ENCODE data around the gene FBXO22.
"Not testable (repeated sequence)": the region's sequence is repeated elsewhere in the genome, so short reads cannot be mapped to it uniquely, and the experiment has no call there.

FBXO22 gene

DNA sequence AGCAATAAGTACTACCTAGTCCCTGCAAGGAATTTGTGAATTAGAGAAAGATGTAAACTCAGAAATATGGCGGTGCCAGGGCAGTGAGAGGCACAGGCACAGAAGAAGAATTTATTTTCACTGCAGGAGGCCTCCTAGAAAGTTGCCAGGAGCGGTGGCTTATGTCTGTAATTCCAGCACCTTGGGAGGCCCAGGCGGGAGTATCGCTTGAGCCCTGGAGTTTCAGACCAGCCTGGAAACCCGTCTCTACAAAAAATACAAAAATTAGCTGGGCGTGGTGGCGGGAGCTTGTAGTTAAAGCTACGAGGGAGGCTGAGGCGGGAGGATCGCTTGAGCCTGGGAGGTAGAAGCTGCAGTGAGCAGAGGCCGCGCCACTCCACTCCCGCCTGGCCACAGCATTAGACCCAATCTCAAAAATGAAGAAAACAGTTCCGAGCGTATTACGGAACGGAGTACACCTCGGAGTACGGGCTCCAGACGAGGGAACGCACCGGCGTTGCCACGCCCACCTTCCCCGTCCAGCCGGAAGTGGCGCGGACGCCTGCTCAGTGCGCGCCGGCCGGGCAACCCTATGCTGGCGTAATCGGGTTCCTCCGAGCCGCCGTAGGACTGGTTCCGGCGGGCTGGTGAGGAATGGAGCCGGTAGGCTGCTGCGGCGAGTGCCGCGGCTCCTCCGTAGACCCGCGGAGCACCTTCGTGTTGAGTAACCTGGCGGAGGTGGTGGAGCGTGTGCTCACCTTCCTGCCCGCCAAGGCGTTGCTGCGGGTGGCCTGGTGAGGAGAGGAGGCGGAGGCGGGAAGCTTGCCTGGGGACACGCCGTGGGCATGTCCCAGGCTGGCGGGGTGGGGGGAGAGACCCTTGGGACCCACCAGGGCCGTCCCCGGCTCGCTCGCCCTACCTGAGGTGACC is at the start of gene FBXO22:
FBXO22 (plus strand) TSS at position 548 of the 909 bp plus-strand sequence; CDS start at position 634, 86 bp downstream.
- H3K4me1 ChIP-seq (ENCODE audit: control insufficient read depth, low read depth, low read length), result peaks cover 26% of the 10 kb centered on the region
- H3K4me3 ChIP-seq (ENCODE audit: low read length), result peak within 1 kb of the TSS; percentile 85
- peaks cover 22% of the 10 kb centered on the region for H3K36me3 ChIP-seq (ENCODE audit: control insufficient read depth, low read depth, low read length)
- peak within 1 kb of the TSS; percentile 88 for H3K9ac ChIP-seq (ENCODE audit: low read length)
- no peaks in the 10 kb centered on the region for H3K27me3 ChIP-seq (ENCODE audit: control insufficient read depth, insufficient read depth, low read length)
- H3K9me3 ChIP-seq (ENCODE audit: control insufficient read depth, low read depth, low read length), result no peaks in the 10 kb centered on the region
- peak within 1 kb of the TSS; percentile 74 for H3K27ac ChIP-seq (ENCODE audit: low read length)

DNA sequence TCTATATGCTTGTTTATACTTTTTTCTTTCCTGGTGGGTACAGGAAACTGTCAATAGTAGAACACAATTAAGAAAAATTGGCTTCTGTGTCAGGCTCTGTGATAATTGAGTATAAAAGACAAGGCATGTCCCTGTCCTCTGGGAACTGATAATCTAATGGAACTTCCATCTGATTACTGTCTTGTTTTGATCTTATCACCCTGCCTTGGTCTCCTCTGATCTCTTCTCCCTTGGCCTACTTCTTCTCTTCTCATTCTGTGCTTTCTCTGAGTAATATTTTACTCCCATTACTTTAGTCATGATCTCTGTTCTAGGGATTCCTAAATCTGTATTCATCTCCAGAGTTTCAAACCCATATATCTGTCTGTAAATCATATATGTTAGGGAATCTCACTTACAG is 45.8 kb upstream of the FBXO22 start:
- Histone ChIP-seq H3K9ac (ENCODE audit: low read length) (no peak overlapping the region), H3K36me3 (ENCODE audit: control insufficient read depth, low read depth, low read length) (peaks cover 28% of the 10 kb centered on the region), H3K9me3 (ENCODE audit: control insufficient read depth, low read depth, low read length) (no peaks in the 10 kb centered on the region), H3K4me1 (ENCODE audit: control insufficient read depth, low read depth, low read length) (peaks cover 3% of the 10 kb centered on the region), H3K4me3 (ENCODE audit: low read length) (no peak overlapping the region), H3K27ac (ENCODE audit: low read length) (no peak overlapping the region), H3K27me3 (ENCODE audit: control insufficient read depth, insufficient read depth, low read length) (no peaks in the 10 kb centered on the region)

DNA sequence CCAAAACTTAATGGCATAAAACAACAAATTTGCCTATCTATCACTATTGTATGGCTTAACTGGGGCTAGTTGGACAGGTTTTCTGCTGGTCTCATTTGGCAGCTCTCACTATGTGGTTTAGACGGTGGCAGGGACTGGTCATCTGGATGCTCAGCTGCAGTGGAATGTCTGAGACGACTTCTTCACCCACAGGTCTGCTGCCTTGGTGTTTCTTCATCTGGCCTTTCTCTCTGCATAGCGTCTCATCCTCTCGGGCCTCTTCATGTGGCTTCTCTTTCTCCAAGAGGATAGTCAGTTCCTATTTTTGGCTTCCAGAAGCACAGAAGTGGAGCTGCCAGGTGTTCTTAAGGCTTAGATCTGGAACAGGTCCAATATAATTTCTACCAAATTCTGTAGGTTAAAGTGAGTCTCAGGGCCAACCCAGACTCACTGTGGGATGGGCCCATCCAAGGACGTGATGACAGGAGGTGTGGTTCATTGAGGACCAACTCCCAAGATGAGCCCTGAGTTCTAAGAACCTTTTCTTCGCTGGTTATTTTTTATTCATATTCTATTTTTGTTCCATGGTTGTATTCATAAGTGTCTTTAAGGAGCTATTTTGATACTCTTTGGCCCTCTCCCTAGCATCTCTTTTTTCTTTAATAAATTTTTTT is 41.8 kb upstream of the FBXO22 start:
- Histone ChIP-seq H3K9ac (ENCODE audit: low read length) (no peak overlapping the region), H3K9me3 (ENCODE audit: control insufficient read depth, low read depth, low read length) (no peaks in the 10 kb centered on the region), H3K27ac (ENCODE audit: low read length) (no peak overlapping the region), H3K4me1 (ENCODE audit: control insufficient read depth, low read depth, low read length) (peaks cover 7% of the 10 kb centered on the region), H3K27me3 (ENCODE audit: control insufficient read depth, insufficient read depth, low read length) (no peaks in the 10 kb centered on the region), H3K36me3 (ENCODE audit: control insufficient read depth, low read depth, low read length) (peaks cover 17% of the 10 kb centered on the region), H3K4me3 (ENCODE audit: low read length) (no peak overlapping the region)

DNA sequence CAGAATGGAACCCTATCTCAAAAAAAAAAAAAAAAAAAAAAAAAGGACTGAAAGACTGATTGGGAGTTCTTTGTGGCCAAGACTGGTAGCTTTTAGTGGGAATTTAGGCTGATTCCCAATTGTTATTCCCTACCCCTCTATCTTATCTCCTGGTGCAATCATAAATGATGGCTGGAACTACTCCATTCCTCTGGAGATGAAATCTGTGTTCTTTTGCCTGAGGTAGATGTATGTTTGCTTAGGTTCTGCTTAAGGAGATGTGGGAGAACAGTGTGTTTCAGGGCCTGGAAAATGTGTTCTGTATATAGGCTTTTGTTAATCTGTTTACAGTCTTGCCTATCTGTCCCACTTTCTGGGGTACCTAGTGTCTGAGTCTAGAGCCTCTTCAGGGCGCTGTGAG is 40.9 kb upstream of the FBXO22 start:
- peaks cover 16% of the 10 kb centered on the region for H3K4me1 ChIP-seq (ENCODE audit: control insufficient read depth, low read depth, low read length)
- H3K27me3 ChIP-seq (ENCODE audit: control insufficient read depth, insufficient read depth, low read length), result no peaks in the 10 kb centered on the region
- no peak overlapping the region for H3K9ac ChIP-seq (ENCODE audit: low read length)
- no peak overlapping the region for H3K27ac ChIP-seq (ENCODE audit: low read length)
- no peak overlapping the region for H3K4me3 ChIP-seq (ENCODE audit: low read length)
- H3K9me3 ChIP-seq (ENCODE audit: control insufficient read depth, low read depth, low read length), result no peaks in the 10 kb centered on the region
- H3K36me3 ChIP-seq (ENCODE audit: control insufficient read depth, low read depth, low read length), result peaks cover 17% of the 10 kb centered on the region

DNA sequence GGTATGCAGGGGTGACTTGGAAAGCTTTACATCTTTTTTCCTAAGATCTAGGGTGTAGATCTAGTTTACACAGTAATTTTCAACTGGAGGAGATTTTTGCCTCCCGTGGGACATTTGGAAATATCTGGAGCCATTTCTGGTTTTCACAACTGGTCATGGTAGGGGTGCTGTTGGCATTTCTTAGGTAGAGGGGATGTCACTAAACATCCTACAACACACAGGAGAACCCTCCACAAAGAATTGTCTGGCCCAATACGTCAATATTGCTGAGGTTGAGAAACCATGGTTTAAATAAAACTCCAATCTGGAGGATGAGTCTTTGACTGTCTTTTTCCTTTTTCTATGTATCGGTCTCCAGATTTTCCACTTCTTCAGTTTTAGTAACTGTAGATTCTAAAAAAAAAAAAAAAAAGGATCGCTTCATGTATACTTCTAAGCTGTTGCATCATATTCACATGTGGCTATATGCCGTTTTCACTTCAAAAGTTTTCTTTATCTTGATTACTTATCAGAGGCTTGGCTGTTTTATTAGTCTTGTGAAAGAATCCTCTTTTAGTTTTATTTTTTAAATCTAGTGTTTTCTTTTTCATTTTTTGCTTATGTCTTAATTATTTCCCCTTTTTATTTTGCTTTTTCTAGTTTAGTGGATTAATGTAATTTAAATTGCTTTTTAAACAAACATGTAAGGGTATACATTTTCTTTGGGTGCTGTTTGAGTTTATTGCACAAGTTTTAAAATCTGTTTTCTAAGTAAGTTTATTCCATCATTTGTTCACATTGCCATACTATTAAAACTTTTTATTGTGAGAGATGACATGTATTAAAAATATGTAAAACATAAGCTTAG is 39.2 kb upstream of the FBXO22 start:
- no peak overlapping the region for H3K27ac ChIP-seq (ENCODE audit: low read length)
- H3K27me3 ChIP-seq (ENCODE audit: control insufficient read depth, insufficient read depth, low read length), result no peaks in the 10 kb centered on the region
- peaks cover 22% of the 10 kb centered on the region for H3K4me1 ChIP-seq (ENCODE audit: control insufficient read depth, low read depth, low read length)
- no peak overlapping the region for H3K9ac ChIP-seq (ENCODE audit: low read length)
- no peak overlapping the region for H3K4me3 ChIP-seq (ENCODE audit: low read length)
- H3K9me3 ChIP-seq (ENCODE audit: control insufficient read depth, low read depth, low read length), result no peaks in the 10 kb centered on the region
- peaks cover 16% of the 10 kb centered on the region for H3K36me3 ChIP-seq (ENCODE audit: control insufficient read depth, low read depth, low read length)

DNA sequence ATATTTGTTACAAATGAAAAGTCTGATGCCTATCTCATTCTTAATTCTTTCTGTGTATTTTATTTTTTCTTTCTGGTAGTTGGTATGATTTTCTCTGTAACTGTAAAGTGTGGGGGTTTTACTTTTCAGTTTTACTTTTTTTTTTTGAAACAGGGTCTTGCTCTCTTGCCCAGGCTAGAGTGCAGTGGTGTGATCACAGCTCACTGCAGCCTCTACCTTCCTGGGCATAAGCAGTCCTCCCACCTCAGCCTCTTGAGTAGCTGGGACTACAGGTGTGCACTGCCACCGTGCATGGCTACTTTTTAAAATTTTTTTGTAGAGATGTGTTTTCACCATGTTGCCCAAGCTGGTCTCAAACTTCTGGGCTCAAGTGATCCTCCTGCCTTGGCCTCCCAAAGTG is 37.6 kb upstream of the FBXO22 start:
- not testable (repeated sequence) for H3K27me3 ChIP-seq (ENCODE audit: control insufficient read depth, insufficient read depth, low read length)
- peaks cover 11% of the 10 kb centered on the region for H3K36me3 ChIP-seq (ENCODE audit: control insufficient read depth, low read depth, low read length)

DNA sequence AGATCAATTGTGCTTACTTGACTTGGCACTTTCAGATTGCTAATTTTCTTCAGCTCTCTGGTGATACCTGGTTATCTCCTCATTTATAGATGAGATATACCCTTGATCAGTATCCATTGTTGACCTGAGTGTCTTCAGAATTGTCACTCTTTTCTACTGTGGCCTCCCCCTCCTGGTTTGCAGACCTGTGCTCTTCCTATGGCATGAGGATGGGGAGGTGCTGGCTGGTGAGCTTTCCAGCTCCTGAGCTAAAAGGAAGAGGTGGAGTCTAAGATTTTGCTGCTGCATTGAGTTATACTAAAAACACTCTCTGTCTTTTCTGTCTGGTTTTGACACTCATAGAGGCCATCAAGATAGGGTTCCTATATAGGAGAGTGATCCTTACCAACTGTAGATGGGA is 36.8 kb upstream of the FBXO22 start:
- Histone ChIP-seq H3K4me1 (ENCODE audit: control insufficient read depth, low read depth, low read length) (peaks cover 29% of the 10 kb centered on the region), H3K4me3 (ENCODE audit: low read length) (no peak overlapping the region), H3K36me3 (ENCODE audit: control insufficient read depth, low read depth, low read length) (peaks cover 5% of the 10 kb centered on the region), H3K27ac (ENCODE audit: low read length) (no peak overlapping the region), H3K9ac (ENCODE audit: low read length) (no peak overlapping the region), H3K27me3 (ENCODE audit: control insufficient read depth, insufficient read depth, low read length) (no peaks in the 10 kb centered on the region), H3K9me3 (ENCODE audit: control insufficient read depth, low read depth, low read length) (no peaks in the 10 kb centered on the region)

More for the DNA sequence above, 37.6 kb upstream of the FBXO22 start:
- not testable (repeated sequence) for H3K27ac ChIP-seq (ENCODE audit: low read length); H3K4me3 ChIP-seq (ENCODE audit: low read length); H3K9ac ChIP-seq (ENCODE audit: low read length); H3K9me3 ChIP-seq (ENCODE audit: control insufficient read depth, low read depth, low read length)
- peaks cover 25% of the 10 kb centered on the region for H3K4me1 ChIP-seq (ENCODE audit: control insufficient read depth, low read depth, low read length)

DNA sequence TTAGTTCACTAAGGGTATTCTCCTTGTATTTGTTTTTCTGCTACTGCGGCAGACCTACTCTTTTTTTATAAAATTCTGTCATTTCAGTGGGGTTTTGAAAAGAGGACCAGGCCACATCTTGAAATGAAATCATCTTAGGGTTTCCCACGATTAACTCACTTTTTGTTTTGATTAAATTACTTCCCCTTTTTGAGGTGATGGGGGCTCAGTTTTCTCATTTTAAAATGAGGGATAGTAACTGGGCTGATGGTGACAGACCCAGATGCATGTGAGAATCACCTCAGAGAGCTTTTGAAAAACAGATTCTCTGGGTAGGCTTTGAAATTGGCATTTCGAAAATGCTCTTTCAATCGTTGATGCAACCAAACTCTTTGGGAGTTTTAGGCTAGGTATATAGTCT is 36.2 kb upstream of the FBXO22 start:
- Histone ChIP-seq H3K27ac (ENCODE audit: low read length) (no peak overlapping the region), H3K27me3 (ENCODE audit: control insufficient read depth, insufficient read depth, low read length) (no peaks in the 10 kb centered on the region), H3K4me3 (ENCODE audit: low read length) (no peak overlapping the region), H3K9me3 (ENCODE audit: control insufficient read depth, low read depth, low read length) (no peaks in the 10 kb centered on the region), H3K4me1 (ENCODE audit: control insufficient read depth, low read depth, low read length) (peaks cover 34% of the 10 kb centered on the region), H3K36me3 (ENCODE audit: control insufficient read depth, low read depth, low read length) (peaks cover 4% of the 10 kb centered on the region), H3K9ac (ENCODE audit: low read length) (no peak overlapping the region)

DNA sequence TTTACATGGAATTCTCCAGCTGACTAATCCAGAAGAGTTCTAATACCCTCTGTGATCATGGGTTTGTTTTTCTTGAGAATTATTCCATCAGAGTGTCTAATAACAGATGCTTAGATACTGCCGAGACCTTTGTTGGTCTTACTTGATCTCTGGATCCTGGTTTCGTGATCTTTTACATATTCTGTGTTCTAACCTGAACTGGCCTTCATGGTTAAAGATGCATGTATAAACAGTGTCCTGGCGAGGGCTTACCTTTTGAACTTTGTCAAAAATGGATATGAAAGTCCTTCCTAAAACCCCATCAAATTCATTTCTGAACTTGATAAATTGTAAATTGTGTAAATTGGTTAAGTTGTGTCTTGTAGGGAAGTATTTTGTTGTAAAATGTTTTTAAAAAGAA is 35.7 kb upstream of the FBXO22 start:
- Histone ChIP-seq H3K4me1 (ENCODE audit: control insufficient read depth, low read depth, low read length) (peaks cover 38% of the 10 kb centered on the region), H3K27ac (ENCODE audit: low read length) (no peak overlapping the region), H3K36me3 (ENCODE audit: control insufficient read depth, low read depth, low read length) (peaks cover 4% of the 10 kb centered on the region), H3K9ac (ENCODE audit: low read length) (no peak overlapping the region), H3K27me3 (ENCODE audit: control insufficient read depth, insufficient read depth, low read length) (no peaks in the 10 kb centered on the region), H3K9me3 (ENCODE audit: control insufficient read depth, low read depth, low read length) (no peaks in the 10 kb centered on the region), H3K4me3 (ENCODE audit: low read length) (no peak overlapping the region)

DNA sequence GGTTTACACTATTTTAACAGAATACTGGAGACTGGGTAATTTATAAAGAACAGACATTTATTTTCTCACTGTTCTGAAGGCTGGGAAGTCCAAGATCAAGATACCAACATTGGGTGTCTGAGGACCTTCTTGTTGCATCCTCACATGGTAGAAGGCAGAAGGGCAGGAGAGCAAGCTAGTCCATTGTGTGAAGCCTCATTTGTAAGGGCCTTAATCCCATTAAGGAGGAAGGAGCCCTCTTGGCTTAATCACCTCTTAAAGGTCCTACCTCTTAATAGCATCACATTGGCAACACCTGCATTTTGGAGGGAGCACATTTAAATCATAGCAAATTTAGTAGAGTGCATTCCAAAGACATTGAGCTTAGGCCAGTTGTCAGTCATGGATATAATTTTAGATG is 34.2 kb upstream of the FBXO22 start:
- H3K9ac ChIP-seq (ENCODE audit: low read length), result no peak overlapping the region
- H3K9me3 ChIP-seq (ENCODE audit: control insufficient read depth, low read depth, low read length), result no peaks in the 10 kb centered on the region
- H3K36me3 ChIP-seq (ENCODE audit: control insufficient read depth, low read depth, low read length), result peaks cover 18% of the 10 kb centered on the region
- no peak overlapping the region for H3K4me3 ChIP-seq (ENCODE audit: low read length)
- no peak overlapping the region for H3K27ac ChIP-seq (ENCODE audit: low read length)
- H3K4me1 ChIP-seq (ENCODE audit: control insufficient read depth, low read depth, low read length), result peaks cover 40% of the 10 kb centered on the region
- H3K27me3 ChIP-seq (ENCODE audit: control insufficient read depth, insufficient read depth, low read length), result no peaks in the 10 kb centered on the region

DNA sequence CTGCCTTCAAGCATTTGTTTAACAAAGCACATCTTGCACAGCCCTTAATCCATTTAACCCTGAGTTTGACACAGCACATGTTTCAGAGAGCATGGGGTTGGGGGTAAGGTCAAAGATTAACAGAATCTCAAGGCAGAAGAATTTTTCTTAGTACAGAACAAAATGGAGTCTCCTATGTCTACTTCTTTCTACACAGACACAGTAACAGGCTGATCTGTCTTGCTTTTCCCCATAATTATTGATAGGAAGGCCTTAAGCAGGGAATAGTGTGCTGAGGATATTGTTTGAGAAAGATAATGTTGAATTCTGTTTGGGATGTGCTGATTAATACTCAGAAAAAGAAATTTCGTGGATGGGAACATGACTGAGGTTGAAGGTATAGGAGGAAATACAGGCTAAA is 32.1 kb upstream of the FBXO22 start:
- not testable (repeated sequence) for H3K27ac ChIP-seq (ENCODE audit: low read length); H3K9me3 ChIP-seq (ENCODE audit: control insufficient read depth, low read depth, low read length); H3K9ac ChIP-seq (ENCODE audit: low read length); H3K27me3 ChIP-seq (ENCODE audit: control insufficient read depth, insufficient read depth, low read length); H3K4me3 ChIP-seq (ENCODE audit: low read length)
- H3K36me3 ChIP-seq (ENCODE audit: control insufficient read depth, low read depth, low read length), result peaks cover 27% of the 10 kb centered on the region
- peaks cover 39% of the 10 kb centered on the region for H3K4me1 ChIP-seq (ENCODE audit: control insufficient read depth, low read depth, low read length)

Data from iPS-18a (cell line).